ENCODE data around the gene JMJD8.

The JMJD8 gene

DNA sequence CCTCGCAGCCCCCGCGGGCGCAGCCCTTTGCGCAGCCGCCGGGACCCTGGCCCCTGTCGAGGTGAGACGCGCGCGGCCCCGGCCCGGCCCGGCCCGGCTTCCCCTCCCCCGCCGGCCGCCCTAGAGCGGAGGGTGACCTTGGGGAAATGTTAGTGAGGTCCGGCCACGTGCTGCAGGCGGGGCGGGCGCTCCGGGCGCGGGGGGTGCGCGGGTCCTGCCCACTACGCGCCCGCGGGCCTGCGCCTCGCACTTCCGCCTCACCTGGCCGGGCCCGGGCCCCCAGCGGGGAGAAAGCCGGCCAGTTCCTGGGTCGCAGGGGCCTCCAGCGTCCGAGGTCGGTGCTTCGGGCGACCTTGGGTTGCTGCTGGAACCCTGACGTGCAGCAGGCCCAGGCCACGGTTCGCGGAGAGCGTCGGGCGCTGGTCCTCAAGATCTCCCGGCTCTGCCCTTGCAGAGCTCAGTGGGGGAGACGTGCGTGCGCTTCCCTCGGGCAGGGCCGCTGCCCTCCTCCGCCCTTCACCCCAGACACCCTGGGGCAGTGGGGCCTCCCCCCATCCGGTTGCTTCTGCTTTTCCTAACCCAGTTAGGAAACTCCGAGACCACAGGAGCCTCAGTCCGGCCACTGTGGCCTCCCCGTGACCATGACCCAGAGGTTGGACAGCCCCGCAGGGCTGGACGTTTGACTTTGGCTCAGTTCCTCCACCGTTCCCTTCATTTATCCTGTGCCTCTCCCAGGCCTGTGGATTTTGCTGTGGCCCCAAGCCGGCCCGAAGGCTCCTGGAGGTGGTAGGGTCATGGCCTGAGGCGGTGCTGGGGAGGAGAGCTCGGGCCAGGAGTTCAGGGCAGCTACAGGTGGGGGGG, 41.7 kb downstream of the JMJD8 start:
- DNase-seq (ENCODE audit: low read depth in 3 of 3): peak in 1 of 3 experiments; percentile 38

DNA sequence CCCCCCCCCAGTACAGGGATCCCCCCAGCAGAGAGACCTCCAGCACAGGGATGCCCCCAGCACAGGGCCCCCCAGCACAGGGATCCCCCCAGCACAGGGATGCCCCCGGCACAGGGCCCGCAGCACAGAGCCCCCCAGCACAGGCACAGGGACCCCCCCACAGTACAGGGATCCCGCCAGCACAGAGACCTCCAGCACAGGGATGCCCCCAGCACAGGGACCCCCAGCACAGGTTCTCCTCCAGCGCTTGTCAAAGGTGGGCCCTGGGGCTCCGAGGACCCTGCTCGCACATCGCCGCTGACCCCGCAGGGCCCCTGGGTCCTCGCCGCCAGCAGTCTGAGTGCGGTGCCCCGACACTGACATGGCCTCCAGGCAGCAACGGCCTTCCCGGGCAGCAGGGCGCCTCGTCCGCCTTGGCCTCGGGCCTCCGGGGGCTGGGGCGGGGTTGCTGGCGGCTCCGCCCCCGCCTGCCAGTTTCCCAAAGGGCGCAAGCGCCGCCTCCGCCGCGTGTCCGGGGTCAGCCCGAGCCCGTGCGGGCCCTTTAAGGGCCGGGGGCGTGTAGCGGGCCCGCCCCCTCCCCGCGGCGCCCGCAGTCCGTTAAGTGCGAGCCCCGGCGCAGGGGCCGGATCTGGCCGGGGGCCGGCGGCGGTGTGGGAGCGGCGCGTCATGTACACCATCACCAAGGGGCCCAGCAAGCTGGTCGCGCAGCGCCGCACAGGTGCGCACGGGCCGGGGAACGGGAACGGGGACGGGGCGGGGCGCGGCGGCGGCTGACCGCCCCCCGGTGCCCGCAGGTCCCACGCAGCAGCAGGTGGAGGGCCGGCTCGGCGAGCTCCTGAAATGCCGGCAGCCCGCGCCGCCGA, 42.6 kb downstream of the JMJD8 start, which contains the start of gene MCRIP2:
MCRIP2 (plus strand) TSS at position 503 of the 863 bp plus-strand sequence; CDS start at position 667, 164 bp downstream.
- DNase-seq (ENCODE audit: low read depth in 3 of 3): peak; percentile 34 to 70 (median 48)

DNA sequence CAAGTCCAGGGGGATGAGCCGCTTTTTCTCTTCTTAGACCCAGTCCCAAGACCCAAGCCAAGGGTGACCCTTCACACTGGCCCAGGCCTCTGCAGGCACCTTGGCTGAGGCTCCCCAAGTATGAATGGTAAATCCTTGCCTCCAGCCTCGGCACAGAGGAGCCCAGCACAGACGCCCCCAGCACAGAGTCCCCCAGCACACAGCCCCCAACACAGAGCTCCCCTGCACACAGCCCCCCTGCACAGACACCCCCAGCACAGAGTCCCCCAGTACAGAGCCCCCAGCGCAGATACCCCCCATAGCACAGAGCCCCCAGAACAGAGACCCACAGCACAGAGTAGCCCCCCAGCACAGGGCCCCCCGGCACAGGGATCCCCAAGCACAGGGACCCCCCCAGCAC, 43.5 kb downstream of the JMJD8 start:
- no peak for DNase-seq (ENCODE audit: low read depth in 3 of 3)

DNA sequence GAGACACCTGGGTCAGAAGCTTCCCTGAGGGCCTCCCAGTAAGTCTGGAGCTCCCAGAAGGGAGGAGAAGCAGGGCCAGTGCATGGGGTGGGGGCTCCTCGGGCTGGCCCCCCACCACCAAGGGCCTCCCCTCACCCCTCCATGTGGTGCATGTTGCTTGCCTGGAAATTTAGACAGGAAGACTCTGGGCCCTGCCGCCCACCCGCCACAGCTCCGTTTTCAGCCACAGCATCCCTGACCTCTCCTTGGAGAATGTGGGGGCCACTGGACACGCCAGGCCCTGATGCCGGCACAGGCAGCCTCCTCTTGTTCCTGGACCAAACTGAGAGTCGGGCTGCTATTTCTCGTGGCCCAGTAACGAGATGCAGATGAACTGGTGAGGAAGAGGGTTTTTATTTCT, 45.3 kb downstream of the JMJD8 start:
- no peak for DNase-seq (ENCODE audit: low read depth in 3 of 3)

DNA sequence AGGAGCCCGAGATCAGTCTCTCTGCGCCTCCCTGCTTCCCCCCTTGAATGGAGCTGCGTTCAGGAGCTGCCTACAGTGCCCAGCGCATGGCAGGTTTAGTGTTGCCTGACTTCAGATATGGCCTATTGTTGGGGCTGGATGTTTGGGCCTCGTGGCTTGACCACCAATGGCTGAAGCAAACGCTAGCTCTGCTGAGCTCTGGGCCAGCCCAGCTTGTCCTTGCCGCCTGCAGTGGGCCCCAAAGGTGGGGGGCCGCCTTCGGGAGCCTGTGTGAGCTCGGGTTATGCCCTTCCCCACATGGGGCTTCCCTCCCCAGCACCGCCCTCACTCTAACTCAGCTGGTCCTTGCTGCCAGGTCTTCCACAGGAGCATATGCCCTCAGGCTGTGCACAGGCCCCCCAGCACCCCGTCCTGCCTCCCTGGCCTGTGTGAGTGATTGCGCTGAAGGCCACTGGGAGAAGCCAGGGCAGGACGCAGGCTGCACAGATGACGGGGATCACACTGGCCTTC, 46.0 kb downstream of the JMJD8 start:
- no peak for DNase-seq (ENCODE audit: low read depth in 3 of 3)

DNA sequence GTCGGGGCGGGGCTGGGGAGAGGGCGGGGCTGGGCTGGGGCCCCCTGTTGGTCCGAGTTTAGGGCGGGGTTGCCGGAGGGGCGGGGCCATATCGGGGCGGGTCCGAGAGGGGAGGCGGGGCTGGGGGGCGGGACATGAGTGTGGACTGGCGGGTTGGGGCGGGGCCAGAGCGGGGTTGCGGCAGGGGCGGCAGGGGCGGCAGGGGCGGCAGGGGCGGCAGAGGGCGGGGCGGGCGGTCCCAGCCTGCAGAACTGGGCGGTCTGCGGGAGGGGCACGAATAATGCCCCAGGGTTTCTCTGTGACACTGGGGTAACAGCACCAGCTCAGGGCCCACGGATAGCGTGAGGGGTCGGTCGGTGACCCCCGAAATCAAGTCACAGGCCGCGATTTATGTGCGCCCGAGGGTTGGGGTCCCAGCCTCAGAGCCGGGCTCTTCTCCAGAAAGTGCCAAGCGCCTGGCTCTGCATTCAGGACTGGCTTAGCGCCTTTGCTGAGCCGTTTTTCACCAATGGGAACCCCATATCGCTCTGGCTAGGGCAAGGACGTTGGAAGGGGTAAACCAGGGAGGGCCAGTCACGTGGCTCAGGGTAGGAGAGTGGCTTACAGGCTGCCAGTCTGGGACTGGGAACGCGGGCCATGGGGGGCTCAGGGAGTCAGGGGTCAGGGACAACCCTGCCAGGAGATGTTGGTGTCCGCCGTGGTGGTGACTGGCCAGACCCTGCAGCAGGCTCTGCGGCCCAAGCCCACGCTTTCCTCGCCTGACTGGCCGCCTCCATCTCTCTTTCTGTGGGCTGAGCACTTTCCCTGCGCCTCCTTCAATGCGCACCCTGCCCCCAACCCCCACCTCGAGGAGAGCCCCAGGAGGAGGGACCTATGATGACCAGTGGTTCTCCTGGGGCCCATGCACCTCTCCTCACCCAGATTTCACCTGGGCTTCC, 46.8 kb downstream of the JMJD8 start:
- peak in 2 of 3 experiments; percentile 77 to 85 for DNase-seq (ENCODE audit: low read depth in 3 of 3)

DNA sequence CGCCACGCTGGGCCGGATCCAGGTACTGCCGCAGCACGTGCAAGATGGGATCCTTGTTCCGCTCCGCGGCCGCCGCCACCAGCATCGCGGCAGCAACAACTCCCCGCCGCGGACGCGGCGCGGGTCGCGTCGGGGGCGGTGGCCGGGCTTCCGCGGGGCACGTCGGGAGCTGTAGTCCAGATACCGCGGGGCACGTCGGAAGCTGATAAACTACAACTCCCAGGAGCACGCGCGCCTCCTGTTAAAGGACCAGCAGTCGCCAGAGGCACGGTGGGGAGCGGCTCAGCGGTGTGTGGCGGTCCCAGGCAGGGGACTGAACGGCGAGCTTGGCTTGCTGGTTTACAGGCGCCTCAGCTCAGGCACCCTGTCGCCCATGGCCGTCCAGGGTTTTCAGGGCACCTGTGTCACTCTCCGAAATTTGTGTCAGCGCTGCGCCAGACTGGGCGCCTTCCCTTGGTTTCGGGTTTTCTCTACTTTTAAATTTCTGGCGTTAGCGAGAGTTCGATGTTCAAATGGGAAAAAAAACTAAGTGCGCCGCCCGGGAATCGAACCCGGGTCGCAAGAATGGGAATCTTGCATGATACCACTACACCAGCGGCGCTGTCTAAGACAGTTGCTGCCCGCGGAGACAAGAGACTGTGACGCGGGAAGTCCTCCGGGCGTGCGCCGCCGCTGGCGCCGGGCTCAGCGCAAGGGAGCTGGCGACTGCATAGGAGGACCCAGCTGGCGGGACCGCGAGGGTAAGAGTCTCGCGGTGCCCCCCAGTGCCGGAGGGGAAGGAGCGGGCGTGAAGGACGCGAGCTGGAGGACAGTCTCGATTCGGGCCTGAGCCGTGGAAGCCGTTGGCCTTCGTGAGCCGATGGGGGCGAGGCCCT, 47.7 kb downstream of the JMJD8 start, which contains the start of gene METTL26:
METTL26 (minus strand) TSS at position 100 of the 875 bp plus-strand sequence; CDS start at position 85, 15 bp downstream.
- DNase-seq (ENCODE audit: low read depth in 3 of 3): peak; percentile 84 to 95 (median 87)

DNA sequence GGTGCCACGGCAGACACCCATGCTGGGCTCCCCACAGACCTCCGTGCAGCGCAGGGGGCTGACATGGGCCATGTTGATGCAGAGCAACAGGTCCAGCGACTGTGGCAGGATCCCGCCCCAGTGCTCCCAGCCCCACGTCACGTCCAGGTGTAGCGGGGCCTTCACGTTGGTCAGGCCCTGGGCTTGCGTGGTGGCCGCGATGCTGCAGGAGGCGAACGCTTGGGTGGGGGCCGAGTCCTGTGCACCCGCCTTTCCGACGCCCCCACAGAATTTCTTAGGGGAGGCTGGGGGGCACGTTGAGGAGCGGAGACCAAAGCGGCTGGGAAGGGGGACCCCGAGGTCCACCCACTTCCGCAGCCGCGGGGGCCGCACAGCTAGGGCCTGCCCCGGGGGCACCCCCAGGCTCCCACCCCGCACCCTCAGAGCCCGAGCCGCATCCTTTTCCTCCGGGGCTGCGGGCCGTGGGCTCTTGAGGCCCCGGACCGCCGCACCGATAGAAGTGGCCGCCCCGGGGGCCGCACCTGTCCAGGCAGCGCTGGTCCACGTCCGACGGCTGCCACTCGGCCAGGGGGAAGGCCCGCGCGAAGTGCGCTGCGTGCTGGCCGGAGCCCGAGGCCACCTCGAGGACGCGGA, 48.4 kb downstream of the JMJD8 start:
- no peak for DNase-seq (ENCODE audit: low read depth in 3 of 3)

DNA sequence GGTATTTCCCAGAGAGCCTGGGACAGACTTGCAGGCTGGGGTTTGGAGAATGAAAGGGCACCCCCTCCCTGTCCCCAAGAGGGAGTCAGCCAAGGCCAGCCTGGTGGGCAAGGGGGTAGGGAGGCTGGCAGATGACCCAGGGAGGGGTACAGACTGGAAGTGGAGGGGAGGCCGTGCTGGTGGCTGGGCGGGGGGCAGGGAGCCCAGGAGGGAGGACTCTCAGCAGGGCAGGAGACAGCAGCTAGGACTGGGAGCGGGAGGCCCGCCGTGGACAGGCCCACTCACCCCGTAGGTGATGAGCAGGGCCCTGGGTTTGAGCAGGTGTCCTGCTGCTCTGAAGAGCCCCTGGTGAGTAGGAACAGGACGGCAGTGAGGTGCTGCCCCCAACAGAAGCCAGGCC, 49.1 kb downstream of the JMJD8 start:
- no peak for DNase-seq (ENCODE audit: low read depth in 3 of 3)

DNA sequence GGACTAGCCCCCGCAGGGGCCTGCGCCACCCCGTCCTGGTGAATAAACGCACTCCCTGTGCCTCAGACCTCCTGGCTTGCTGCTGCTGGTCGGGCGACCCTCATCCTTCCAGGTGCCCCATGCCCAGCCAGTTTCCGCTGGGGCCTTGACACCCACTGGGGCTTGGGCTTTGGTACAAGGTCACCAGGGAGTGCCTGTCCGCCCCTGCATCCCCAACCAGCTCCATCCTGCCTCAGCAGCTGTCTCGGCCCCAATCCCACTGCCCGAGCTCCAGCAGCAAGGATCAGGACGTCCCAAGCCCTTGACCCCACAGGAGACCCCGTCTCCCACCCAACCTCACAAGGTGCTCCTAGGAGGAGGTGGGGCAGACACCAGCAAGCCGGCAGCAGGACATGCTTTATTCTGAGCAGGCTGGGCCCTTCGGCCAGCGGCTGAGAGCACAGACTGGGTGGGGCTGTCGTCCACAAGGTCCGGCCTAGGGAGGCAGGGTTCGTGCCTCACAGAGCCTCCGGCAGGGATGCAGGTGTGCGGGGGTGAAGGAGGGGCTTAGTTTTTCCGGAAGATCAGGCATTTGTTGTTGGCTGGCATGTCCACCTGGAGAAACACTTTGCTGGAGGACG, 50.0 kb downstream of the JMJD8 start:
- no peak for DNase-seq (ENCODE audit: low read depth in 3 of 3)

DNA sequence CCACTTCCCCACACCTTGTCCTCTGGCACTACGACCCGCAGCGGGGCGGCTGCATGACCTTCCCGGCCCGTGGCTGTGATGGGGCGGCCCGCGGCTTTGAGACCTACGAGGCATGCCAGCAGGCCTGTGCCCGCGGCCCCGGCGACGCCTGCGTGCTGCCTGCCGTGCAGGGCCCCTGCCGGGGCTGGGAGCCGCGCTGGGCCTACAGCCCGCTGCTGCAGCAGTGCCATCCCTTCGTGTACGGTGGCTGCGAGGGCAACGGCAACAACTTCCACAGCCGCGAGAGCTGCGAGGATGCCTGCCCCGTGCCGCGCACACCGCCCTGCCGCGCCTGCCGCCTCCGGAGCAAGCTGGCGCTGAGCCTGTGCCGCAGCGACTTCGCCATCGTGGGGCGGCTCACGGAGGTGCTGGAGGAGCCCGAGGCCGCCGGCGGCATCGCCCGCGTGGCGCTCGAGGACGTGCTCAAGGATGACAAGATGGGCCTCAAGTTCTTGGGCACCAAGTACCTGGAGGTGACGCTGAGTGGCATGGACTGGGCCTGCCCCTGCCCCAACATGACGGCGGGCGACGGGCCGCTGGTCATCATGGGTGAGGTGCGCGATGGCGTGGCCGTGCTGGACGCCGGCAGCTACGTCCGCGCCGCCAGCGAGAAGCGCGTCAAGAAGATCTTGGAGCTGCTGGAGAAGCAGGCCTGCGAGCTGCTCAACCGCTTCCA, 50.6 kb downstream of the JMJD8 start:
- DNase-seq (ENCODE audit: low read depth in 3 of 3): no peak

DNA sequence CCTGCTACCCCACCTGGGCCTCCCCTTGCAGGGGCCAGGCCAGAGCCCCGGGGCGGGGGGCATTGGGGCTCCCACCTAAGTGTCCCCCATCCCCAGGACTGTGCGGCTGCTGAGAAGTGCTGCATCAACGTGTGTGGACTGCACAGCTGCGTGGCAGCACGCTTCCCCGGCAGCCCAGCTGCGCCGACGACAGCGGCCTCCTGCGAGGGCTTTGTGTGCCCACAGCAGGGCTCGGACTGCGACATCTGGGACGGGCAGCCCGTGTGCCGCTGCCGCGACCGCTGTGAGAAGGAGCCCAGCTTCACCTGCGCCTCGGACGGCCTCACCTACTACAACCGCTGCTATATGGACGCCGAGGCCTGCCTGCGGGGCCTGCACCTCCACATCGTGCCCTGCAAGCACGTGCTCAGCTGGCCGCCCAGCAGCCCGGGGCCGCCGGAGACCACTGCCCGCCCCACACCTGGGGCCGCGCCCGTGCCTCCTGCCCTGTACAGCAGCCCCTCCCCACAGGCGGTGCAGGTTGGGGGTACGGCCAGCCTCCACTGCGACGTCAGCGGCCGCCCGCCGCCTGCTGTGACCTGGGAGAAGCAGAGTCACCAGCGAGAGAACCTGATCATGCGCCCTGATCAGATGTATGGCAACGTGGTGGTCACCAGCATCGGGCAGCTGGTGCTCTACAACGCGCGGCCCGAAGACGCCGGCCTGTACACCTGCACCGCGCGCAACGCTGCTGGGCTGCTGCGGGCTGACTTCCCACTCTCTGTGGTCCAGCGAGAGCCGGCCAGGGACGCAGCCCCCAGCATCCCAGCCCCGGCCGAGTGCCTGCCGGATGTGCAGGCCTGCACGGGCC, 51.4 kb downstream of the JMJD8 start:
- no peak for DNase-seq (ENCODE audit: low read depth in 3 of 3)

DNA sequence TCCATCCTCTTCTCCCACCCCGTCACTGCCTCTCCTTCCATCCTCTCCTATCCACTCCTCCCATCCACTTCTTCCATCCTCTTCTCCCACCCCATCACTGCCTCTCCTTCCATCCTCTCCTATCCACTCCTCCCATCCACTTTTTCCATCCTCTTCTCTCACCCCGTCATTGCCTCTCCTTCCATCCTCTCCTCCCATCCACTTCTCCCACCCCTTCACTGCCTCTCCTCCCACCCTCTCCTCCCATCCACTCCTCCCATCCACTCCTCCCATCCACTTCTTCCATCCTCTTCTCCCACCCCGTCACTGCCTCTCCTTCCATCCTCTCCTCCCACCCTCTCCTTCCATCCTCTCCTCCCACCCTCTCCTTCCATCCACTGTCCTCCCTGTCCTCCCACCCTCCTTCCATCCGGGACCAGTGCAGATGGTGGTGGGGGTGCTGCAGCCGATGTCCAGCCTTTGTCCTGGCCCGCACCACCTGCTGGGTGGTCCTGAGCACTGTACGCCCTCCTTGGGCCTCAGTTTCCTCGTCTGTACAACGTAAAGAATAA, 52.3 kb downstream of the JMJD8 start:
- no peak for DNase-seq (ENCODE audit: low read depth in 3 of 3)
